Measurements from ENCODE around the gene EHF.

GRCh38 chr11:34616830-34617504, 3.9 kb upstream of the EHF start:
- TF ChIP-seq CTCF (conservative IDR thresholded peaks at IDR 0.05 in 1 of 2, IDR thresholded peaks at IDR 0.05 in 1 of 2; ENCODE audit: low read depth in 1 of 2, low read length in 2 of 2) (no peak), EZH2 (IDR thresholded peaks at IDR 0.05; ENCODE audit: low read length, missing control alignments) (no peak)

Measured in fibroblast of lung (primary cell).